Body of pancreas (tissue), 4 donors: ENCODE measurements around the gene TMEM91. TPM values are rescaled to one million over a fixed set of nuclear protein-coding genes. Genes with fewer than 3 reads are reported as not detected.
A peak's percentile ranks its signal among the peaks of the same experiment; 100 is the strongest.

ENCODE experiments used
- ATAC-seq: fragments of 150-250 bp; one replicate; pipeline ENCODE4 v1.9.1; 2016
- DNase-seq, 4 donors: peaks; one replicate each; pipeline ENCODE4 v3.0.0-alpha.2; 2019
- H3K27ac ChIP-seq, 4 donors: fragments of 200-600 bp; sonication (generic); 1 replicate in 3 of 4; 2 replicates in 1 of 4; pipeline versions ENCODE4 v1.5.1 to v1.6.1; 2016 to 2019; ENCODE audit warnings: mild to moderate bottlenecking in 1 of 4, mixed read lengths in 1 of 4, moderate library complexity in 1 of 4
- H3K27me3 ChIP-seq, 2 donors: fragments of 200-600 bp; sonication (generic); one replicate each; pipeline ENCODE4 v1.6.0; 2016; ENCODE audit warnings: mild to moderate bottlenecking in 1 of 2
- H3K36me3 ChIP-seq, 2 donors: fragments of 200-600 bp; sonication (generic); replicated peaks in 1 of 2; 2 replicates each; pipeline ENCODE4 v1.5.1; 2016; ENCODE audit warnings: low read depth in 2 of 2; ENCODE audit not compliant: insufficient read depth in 1 of 2
- H3K4me1 ChIP-seq: fragments of 200-600 bp; sonication (generic); one replicate; pipeline ENCODE4 v1.6.0; 2016
- H3K4me3 ChIP-seq, 2 donors: fragments of 200-600 bp; sonication (generic); 1 replicate in 1 of 2; 2 replicates in 1 of 2; pipeline ENCODE4 v1.5.1; 2016 to 2019
- H3K9me3 ChIP-seq, 3 donors: fragments of 200-600 bp; sonication (generic); 1 replicate in 2 of 3; 2 replicates in 1 of 3; pipeline ENCODE4 v1.5.1; 2016
- POLR2A ChIP-seq, 3 donors: fragments of 450-650 bp; IDR thresholded peaks; one replicate each; pipeline ENCODE4 v1.6.1; 2016; ENCODE audit warnings: antibody characterized with exemption in 3 of 3, mild to moderate bottlenecking in 2 of 3
- WGBS, 2 donors: methylation state at CpG; one replicate each; pipeline ENCODE4 v1.1.5; 2017; 5-methylcytosine and 5-hydroxymethylcytosine counted together
- intact Hi-C: fragments of 100-400 bp; cut with DNase I; formaldehyde crosslinking; loops from one replicate; pipeline ENCODE4 v1.15.1; 2023
- total RNA-seq, 2 donors: library from RNA; depleted of rRNA; stranded (reverse); fragments of >200 nt; gene quantifications; one replicate each; pipeline ENCODE4 v1.1.0, GENCODE V29; 2016
- TF ChIP-seq, protein P1 (sequence below), 7 experiments: fragments of 450-650 bp in 4 of 7; fragments of 200-600 bp in 3 of 7; sonication (generic) in 3 of 7; IDR thresholded peaks; one replicate each; pipeline ENCODE4 v1.5.1; 2016 to 2019; ENCODE audit warnings: antibody characterized with exemption in 7 of 7

TMEM91 gene
- total RNA-seq, 2 donors from 2014 or later: 7.5 to 15.5 TPM

- no peak for ATAC-seq
- no peaks in the 10 kb centered on the region for H3K27me3 ChIP-seq
- 17 to 21% methylated on average over 21 to 22 of the region's 22 CpGs for WGBS, 2 donors
- peak overlapping the region in 1 of 2 donors; percentile 60 for H3K4me3 ChIP-seq
- no peaks in the 10 kb centered on the region for H3K9me3 ChIP-seq
- peak overlapping the region in 1 of 4 donors; percentile 2 for H3K27ac ChIP-seq
- DNase-seq: no peak
- TF ChIP-seq, protein P1, sequence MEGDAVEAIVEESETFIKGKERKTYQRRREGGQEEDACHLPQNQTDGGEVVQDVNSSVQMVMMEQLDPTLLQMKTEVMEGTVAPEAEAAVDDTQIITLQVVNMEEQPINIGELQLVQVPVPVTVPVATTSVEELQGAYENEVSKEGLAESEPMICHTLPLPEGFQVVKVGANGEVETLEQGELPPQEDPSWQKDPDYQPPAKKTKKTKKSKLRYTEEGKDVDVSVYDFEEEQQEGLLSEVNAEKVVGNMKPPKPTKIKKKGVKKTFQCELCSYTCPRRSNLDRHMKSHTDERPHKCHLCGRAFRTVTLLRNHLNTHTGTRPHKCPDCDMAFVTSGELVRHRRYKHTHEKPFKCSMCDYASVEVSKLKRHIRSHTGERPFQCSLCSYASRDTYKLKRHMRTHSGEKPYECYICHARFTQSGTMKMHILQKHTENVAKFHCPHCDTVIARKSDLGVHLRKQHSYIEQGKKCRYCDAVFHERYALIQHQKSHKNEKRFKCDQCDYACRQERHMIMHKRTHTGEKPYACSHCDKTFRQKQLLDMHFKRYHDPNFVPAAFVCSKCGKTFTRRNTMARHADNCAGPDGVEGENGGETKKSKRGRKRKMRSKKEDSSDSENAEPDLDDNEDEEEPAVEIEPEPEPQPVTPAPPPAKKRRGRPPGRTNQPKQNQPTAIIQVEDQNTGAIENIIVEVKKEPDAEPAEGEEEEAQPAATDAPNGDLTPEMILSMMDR (IDR thresholded peaks at IDR 0.05): no peak
- TF ChIP-seq POLR2A (IDR thresholded peaks at IDR 0.05): no peak
- intact Hi-C loops: no loop called here
- H3K4me1 ChIP-seq: peaks cover 41% of the 10 kb centered on the region
- H3K36me3 ChIP-seq: no peaks in the 10 kb centered on the region
Measured at GRCh38 chr19:41350735-41351338, 25.5 kb upstream of the TMEM91 start.

- Histone ChIP-seq H3K4me1 (peaks cover 41% of the 10 kb centered on the region), H3K27ac (peak overlapping the region in 1 of 4 donors; percentile 79), H3K36me3 (no peaks in the 10 kb centered on the region), H3K9me3 (no peaks in the 10 kb centered on the region), H3K4me3 (peak overlapping the region; percentile 24 to 60), H3K27me3 (no peaks in the 10 kb centered on the region)
- DNase-seq (peak in 3 of 4 donors; percentile 40 to 63 (median 55)), ATAC-seq (peak; percentile 33)
- WGBS, 2 donors: 1 to 2% methylated on average over 30 to 58 of the region's 58 CpGs
- intact Hi-C loops: no loop called here
- TF ChIP-seq POLR2A (IDR thresholded peaks at IDR 0.05): peak in 1 of 3 donors; percentile 61
- TF ChIP-seq, protein P1 (IDR thresholded peaks at IDR 0.05): no peak
Measured at GRCh38 chr19:41351339-41352245, 24.7 kb upstream of the TMEM91 start.

DNA sequence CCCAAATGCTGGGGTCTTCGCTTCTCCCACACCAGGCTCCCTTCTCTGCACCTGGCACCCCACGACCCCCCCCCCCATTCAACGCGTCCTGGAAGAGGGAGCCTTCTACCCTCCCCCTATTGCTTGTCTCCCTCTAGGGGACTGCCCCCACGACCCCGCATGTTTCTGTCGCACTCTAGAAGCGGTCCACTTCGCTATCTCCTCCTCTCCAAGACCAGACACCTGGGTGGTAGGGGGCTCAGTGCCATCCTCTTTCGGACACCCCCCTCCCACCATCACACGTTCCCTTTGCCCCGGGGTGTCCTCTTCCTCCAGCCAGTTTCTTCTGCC is 24.1 kb upstream of the TMEM91 start:
- H3K9me3 ChIP-seq: no peaks in the 10 kb centered on the region
- peak overlapping the region in 1 of 4 donors; percentile 79 for H3K27ac ChIP-seq
- 1% methylated on average over 11 to 12 of the region's 12 CpGs for WGBS, 2 donors
- no peaks in the 10 kb centered on the region for H3K27me3 ChIP-seq
- peak overlapping the region; percentile 24 to 60 for H3K4me3 ChIP-seq
- intact Hi-C loops: no loop called here
- H3K4me1 ChIP-seq: peaks cover 41% of the 10 kb centered on the region
- TF ChIP-seq, protein P1 (IDR thresholded peaks at IDR 0.05): no peak
- TF ChIP-seq POLR2A (IDR thresholded peaks at IDR 0.05): no peak
- H3K36me3 ChIP-seq: no peaks in the 10 kb centered on the region
- DNase-seq (no peak), ATAC-seq (no peak)

DNA sequence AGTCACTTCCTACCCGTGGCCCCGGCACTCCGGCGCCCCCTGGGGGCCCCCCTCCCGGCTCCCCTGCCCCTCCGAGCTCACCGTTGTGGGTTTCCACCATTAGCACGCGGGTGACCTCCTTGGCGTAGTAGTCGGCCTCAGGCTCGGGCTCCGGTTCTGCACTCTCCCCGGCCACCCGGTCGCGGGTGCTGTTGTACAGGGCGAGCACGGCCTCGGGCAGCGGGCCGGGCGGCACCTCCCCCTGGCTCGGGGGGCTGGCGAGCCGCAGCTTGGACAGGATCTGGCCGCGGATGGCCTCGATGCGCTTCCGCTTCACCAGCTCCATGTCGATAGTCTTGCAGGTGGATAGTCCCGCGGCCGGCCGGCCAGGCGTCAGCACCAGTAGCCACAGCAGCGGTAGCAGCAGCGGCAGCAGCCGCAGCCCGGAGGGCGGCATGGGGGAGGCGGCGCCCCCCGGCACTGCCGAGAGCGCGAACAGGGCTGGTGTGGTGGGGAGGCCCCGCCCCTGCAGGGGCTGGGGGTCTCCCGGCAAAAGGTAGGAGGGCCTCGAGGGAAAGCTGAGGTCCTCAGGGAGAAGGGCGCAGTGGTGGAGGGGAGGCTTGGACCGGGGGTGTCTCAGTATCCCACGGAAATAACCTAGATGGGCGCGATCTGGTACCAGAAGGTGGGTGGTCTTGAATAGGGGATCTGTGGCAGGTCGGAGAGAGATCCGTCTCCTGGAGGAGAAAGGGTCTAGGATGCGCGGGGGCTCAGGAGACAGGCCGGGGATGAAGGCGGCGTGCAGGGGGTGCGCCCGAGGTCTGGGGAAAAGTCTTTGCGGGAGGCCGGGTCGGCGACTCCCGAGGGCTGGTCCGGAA is 23.5 kb upstream of the TMEM91 start:
- intact Hi-C loops: no loop called here

More for the DNA sequence above, 23.5 kb upstream of the TMEM91 start:
- Histone ChIP-seq H3K27ac (peak overlapping the region in 3 of 4 donors; percentile 28 to 79 (median 59)), H3K27me3 (no peaks in the 10 kb centered on the region), H3K4me3 (peak overlapping the region; percentile 24 to 60), H3K4me1 (peaks cover 41% of the 10 kb centered on the region), H3K9me3 (no peaks in the 10 kb centered on the region), H3K36me3 (no peaks in the 10 kb centered on the region)
- ATAC-seq (peak; percentile 18), DNase-seq (peak; percentile 53 to 65 (median 58))
- WGBS, 2 donors: 0 to 1% methylated on average over 14 to 40 of the region's 71 CpGs
- TF ChIP-seq, protein P1 (IDR thresholded peaks at IDR 0.05): peak in 5 of 7 experiments; percentile 19 to 33 (median 27)
- TF ChIP-seq POLR2A (IDR thresholded peaks at IDR 0.05): no peak
